Astrocyte (in vitro differentiated cells and primary cell): ENCODE results near the gene EGFR. TPM values are rescaled to one million over a fixed set of nuclear protein-coding genes. Genes with fewer than 3 reads are reported as not detected.

Experiments used
- DNase-seq: peaks from one replicate; pipeline ENCODE4 v3.0.0-alpha.2; 2010; ENCODE audit warnings: low read depth
- FAIRE-seq: peaks from 2 replicates; lab custom pipeline; 2011; peaks lifted over from hg19 to GRCh38; lab: Jason Lieb, UNC
- H2AFZ ChIP-seq: 2 replicates; pipeline ENCODE4 v1.6.0; 2012; ENCODE audit warnings: low read depth, low read length, inconsistent platforms
- H3K27ac ChIP-seq: 2 replicates; pipeline ENCODE4 v1.5.1; 2011; ENCODE audit warnings: low read depth, low read length, inconsistent platforms
- H3K27me3 ChIP-seq: 2 replicates; pipeline ENCODE4 v1.6.0; 2011; ENCODE audit warnings: low read length, inconsistent platforms; ENCODE audit not compliant: insufficient read depth
- H3K36me3 ChIP-seq: 2 replicates; pipeline ENCODE4 v1.5.1; 2011; ENCODE audit warnings: low read length, inconsistent platforms; ENCODE audit not compliant: insufficient read depth
- H3K4me1 ChIP-seq: 2 replicates; pipeline ENCODE4 v1.5.1; 2011; ENCODE audit warnings: low read length, inconsistent platforms; ENCODE audit not compliant: insufficient read depth
- H3K4me2 ChIP-seq: 2 replicates; pipeline ENCODE4 v1.6.0; 2012; ENCODE audit warnings: low read length, inconsistent platforms
- H3K4me3 ChIP-seq: 2 replicates; pipeline ENCODE4 v1.5.1; 2011; ENCODE audit warnings: low read depth, mild to moderate bottlenecking, low read length, inconsistent platforms; ENCODE audit not compliant: insufficient read depth
- H3K79me2 ChIP-seq: 2 replicates; pipeline ENCODE4 v1.6.0; 2012; ENCODE audit warnings: mild to moderate bottlenecking, low read length, inconsistent platforms; ENCODE audit not compliant: insufficient read depth
- H3K9ac ChIP-seq: 2 replicates; pipeline ENCODE4 v1.6.0; 2012; ENCODE audit warnings: mild to moderate bottlenecking, low read length, inconsistent platforms
- H3K9me3 ChIP-seq: 2 replicates; pipeline ENCODE4 v1.5.1; 2012; ENCODE audit warnings: low read depth, mild to moderate bottlenecking, low read length, inconsistent platforms; ENCODE audit not compliant: insufficient read depth
- H4K20me1 ChIP-seq: 2 replicates; pipeline ENCODE4 v1.6.0; 2012; ENCODE audit warnings: low read length, inconsistent platforms; ENCODE audit not compliant: insufficient read depth
- H3K27ac Mint-ChIP-seq: one replicate; pipeline ENCODE4 v1.8.0; 2021; ENCODE audit warnings: mild to moderate bottlenecking, mixed read lengths; ENCODE audit not compliant: unreplicated experiment
- H3K27me3 Mint-ChIP-seq: one replicate; pipeline ENCODE4 v1.8.0; 2021; ENCODE audit warnings: low read depth, mixed read lengths; ENCODE audit not compliant: unreplicated experiment
- H3K36me3 Mint-ChIP-seq: one replicate; pipeline ENCODE4 v1.8.0; 2021; ENCODE audit warnings: low read depth, mixed read lengths; ENCODE audit not compliant: unreplicated experiment
- H3K4me1 Mint-ChIP-seq: one replicate; pipeline ENCODE4 v1.8.0; 2021; ENCODE audit warnings: low read depth, mixed read lengths; ENCODE audit not compliant: unreplicated experiment
- H3K4me3 Mint-ChIP-seq: one replicate; pipeline ENCODE4 v1.8.0; 2021; ENCODE audit warnings: mild to moderate bottlenecking, moderate library complexity, mixed read lengths; ENCODE audit not compliant: unreplicated experiment
- H3K9me3 Mint-ChIP-seq: one replicate; pipeline ENCODE4 v1.8.0; 2021; ENCODE audit warnings: mild to moderate bottlenecking, mixed read lengths; ENCODE audit not compliant: unreplicated experiment
- CTCF ChIP-seq: IDR thresholded peaks from 2 replicates; pipeline ENCODE4 v1.5.1; 2011; ENCODE audit warnings: low read depth, mild to moderate bottlenecking, inconsistent platforms, low read length, moderate library complexity; ENCODE audit not compliant: insufficient read depth
- EZH2 ChIP-seq: IDR thresholded peaks from 2 replicates; pipeline ENCODE4 v1.6.1; 2012; ENCODE audit warnings: mild to moderate bottlenecking, low read length, inconsistent platforms; ENCODE audit not compliant: insufficient read depth
- total RNA-seq: library from RNA; stranded (reverse); gene quantifications from 2 replicates; pipeline ENCODE4 v1.2.1, GENCODE V29; 2021

EGFR gene
- total RNA-seq, 1 donor from 2014 or later = 27.3 TPM

GRCh38 chr7:55082228-55082603 is 63.4 kb downstream of the EGFR start:
- DNase-seq = no peak
- Histone ChIP-seq H3K27me3 (no peaks in the 10 kb centered on the region), H3K9me3 (no peaks in the 10 kb centered on the region), H3K79me2 (peaks cover 78% of the 10 kb centered on the region), H2AFZ (no peak overlapping the region), H3K4me1 (peaks cover 36% of the 10 kb centered on the region), H3K27ac (peak overlapping the region; percentile 68), H3K4me3 (no peak overlapping the region), H3K36me3 (no peaks in the 10 kb centered on the region), H4K20me1 (no peaks in the 10 kb centered on the region), H3K4me2 (no peak overlapping the region), H3K9ac (no peak overlapping the region)
- Mint-ChIP-seq H3K36me3 (peaks cover 4% of the 10 kb centered on the region), H3K4me1 (peaks cover 52% of the 10 kb centered on the region), H3K27me3 (no peaks in the 10 kb centered on the region), H3K9me3 (no peaks in the 10 kb centered on the region), H3K27ac (peak overlapping the region; percentile 83), H3K4me3 (no peak overlapping the region)
- no peak for FAIRE-seq
- TF ChIP-seq EZH2 = no peak

GRCh38 chr7:55083206-55083605 is 64.4 kb downstream of the EGFR start:
- Histone ChIP-seq H3K4me3 (no peak overlapping the region), H3K36me3 (no peaks in the 10 kb centered on the region), H4K20me1 (no peaks in the 10 kb centered on the region), H3K4me1 (peaks cover 46% of the 10 kb centered on the region), H3K4me2 (no peak overlapping the region), H3K9ac (peak overlapping the region; percentile 31), H3K27me3 (no peaks in the 10 kb centered on the region), H3K27ac (peak overlapping the region; percentile 68), H3K79me2 (peaks cover 76% of the 10 kb centered on the region), H3K9me3 (no peaks in the 10 kb centered on the region), H2AFZ (no peak overlapping the region)
- no peaks in the 10 kb centered on the region for H3K27me3 Mint-ChIP-seq
- no peaks in the 10 kb centered on the region for H3K36me3 Mint-ChIP-seq
- DNase-seq (peak; percentile 62), FAIRE-seq (no peak)
- no peak overlapping the region for H3K4me3 Mint-ChIP-seq
- TF ChIP-seq CTCF = no peak
- TF ChIP-seq EZH2 = no peak
- no peaks in the 10 kb centered on the region for H3K9me3 Mint-ChIP-seq
- H3K4me1 Mint-ChIP-seq = peaks cover 61% of the 10 kb centered on the region
- peak overlapping the region; percentile 81 for H3K27ac Mint-ChIP-seq

- Histone ChIP-seq H3K79me2 (peaks cover 75% of the 10 kb centered on the region), H3K36me3 (no peaks in the 10 kb centered on the region), H3K4me3 (no peak overlapping the region), H3K4me1 (peaks cover 47% of the 10 kb centered on the region), H3K27ac (peak overlapping the region; percentile 68), H2AFZ (no peak overlapping the region), H3K27me3 (no peaks in the 10 kb centered on the region), H3K9me3 (no peaks in the 10 kb centered on the region), H3K4me2 (no peak overlapping the region), H3K9ac (no peak overlapping the region), H4K20me1 (no peaks in the 10 kb centered on the region)
- no peaks in the 10 kb centered on the region for H3K27me3 Mint-ChIP-seq
- H3K27ac Mint-ChIP-seq = peak overlapping the region; percentile 35
- FAIRE-seq (no peak), DNase-seq (no peak)
- no peak overlapping the region for H3K4me3 Mint-ChIP-seq
- no peaks in the 10 kb centered on the region for H3K36me3 Mint-ChIP-seq
- H3K4me1 Mint-ChIP-seq = peaks cover 59% of the 10 kb centered on the region
- no peak for TF ChIP-seq EZH2
- no peaks in the 10 kb centered on the region for H3K9me3 Mint-ChIP-seq
Measured at GRCh38 chr7:55084307-55084706, 65.5 kb downstream of the EGFR start.
